Measurements from ENCODE around the gene SLC28A3.

The SLC28A3 gene

DNA sequence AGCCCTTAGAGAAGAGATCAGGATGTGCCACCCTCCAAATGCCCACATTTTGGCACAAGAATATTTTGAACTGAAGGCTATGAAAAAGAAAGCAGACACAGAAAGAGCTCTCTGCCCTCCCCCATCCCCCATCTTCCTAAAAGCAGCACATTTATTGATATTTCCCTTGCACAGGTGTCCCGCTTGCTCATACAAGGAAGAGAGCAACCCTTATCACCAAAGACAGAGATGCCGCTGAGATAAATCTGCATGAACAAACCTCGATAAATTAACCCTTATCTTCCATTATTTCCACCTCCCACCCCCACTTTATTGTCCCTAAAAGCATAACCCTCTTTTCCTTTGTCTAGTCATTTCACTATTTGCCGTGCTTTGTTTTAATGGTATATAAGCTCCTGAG is 1.8 kb downstream of the SLC28A3 start:
- DNase-seq: no peak

DNA sequence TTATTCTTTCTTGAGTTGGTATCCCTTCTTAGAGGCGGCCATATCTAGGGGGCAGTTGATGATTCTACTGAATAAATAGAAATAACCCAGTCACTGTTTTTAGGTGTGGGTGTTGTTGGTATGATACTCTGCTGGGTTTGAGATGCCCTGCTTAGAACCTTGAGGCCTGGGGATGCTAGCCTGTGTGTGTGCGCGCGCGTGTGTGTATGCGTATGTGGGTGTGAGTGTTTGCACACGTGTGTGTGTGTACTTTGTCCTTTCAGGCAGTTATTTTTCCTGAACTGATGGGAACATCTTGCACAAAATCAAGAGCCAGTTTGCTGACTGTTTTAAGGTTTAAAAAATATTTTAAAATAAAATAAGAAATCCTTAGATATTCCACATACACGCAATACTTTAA is 3.3 kb downstream of the SLC28A3 start:
- DNase-seq: no peak

DNA sequence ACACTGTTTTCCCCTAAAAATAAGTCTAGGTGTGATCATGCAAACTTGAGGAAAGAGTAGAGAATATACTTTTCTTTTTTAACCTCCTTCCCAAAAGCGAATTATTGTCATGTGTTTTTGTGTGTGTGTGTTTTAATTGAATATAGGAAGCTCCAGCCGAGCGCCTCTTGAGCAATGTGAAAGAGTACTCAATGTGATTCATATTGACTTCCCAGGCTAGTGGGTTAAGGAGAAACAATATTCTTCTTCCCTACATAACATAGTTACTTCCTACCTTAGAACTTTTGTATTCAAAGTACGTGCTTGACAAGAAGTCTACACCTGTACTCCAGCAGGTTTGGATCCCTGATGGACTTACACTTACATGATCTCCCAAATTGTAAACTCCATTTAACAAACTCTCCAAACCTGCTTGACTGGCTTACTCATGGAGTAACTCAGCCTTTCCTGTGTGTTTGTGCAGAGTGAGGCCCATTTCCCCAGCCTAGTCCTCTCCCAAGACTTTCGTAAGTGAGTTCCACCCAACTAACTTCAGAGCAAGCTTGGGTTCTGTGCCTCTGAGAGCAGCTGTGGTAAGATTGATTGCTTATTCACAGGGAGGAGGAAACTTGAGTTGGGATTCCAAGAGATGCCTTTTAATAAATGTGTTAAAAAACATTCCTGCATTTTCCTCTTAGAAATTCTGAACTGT is 9.3 kb downstream of the SLC28A3 start:
- DNase-seq: no peak

DNA sequence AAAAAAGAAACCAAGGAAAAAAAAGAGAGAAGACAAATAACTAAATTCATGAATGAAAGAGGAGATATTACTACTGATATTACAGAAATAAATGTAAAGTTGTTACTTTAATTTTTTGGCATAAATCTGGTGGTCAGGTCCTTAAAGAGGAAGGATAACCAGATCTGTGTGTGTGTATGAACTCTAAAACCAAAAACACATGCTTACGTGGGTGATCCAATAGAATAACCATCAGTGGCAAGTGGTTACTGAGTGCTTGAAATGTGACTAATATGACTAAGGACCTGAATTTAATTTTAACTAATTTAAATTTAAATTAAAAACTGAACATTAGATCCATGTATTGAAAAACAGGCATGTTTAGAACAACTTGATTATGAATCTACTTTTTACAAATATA is 10.3 kb downstream of the SLC28A3 start:
- DNase-seq: no peak

DNA sequence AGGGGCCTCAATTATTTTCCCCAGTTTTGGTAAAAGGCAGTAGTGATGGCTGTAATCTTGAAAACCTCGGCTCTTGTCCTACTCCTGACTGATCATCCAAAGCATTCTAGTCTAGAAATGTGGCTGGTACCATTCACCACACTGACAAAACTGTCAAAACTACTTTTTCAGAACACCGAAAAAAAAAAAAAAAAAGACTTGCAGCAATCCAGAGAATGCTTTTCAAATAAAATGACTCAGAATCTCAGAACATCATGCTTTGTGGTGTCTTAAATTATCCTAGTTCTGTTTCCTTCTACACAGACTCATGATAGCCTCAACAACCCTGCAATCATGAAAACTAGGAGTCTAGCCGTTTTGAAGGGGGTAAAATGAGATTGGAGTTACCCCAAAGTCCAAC is 13.4 kb downstream of the SLC28A3 start:
- DNase-seq: no peak

DNA sequence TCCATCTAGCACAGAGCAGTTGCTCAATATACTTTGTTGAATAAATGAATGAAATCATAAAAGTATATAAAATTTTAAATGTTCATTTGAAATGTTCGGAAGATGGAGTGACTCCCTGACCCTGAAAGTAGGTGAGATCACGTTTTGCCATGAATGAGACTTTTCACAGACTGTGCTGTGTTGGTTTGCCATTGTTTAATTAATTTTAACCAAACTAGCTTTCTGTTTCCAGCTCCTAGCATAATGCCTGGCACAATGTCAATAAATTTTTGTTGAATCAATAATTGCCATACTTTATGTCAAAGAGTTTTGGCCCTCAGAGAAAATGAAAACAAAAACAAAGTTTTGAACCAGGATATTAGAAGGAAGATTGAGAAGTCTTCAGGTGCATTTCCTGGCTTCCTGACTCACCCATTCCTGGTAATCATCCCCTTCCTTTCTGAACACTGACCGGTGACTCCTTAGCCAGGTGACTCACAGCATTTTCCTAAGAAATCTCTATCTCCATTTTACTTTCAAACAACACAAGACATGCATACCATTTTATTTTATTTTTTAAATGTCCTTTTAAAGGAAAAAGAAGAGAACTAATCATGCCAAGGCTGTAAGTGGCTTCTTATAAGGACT is 15.1 kb downstream of the SLC28A3 start:
- DNase-seq: no peak

DNA sequence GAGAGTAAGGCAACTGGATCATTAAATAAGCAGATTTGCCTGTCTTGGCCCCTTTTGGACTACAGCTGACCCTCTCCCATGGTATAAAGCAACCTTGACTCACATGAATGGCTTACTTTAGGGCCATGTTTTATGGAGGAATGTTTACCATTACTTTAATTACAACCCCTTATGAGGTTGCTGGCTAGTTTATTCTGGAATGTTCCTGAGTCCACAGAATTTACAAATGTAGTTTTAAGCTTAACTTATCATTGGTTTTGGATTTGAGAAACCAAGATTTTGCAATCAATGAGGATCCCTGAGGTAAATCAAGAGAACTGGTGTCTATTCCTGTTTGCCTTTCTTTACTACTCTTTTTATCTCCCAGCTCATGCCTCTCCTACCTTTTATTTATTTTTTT is 15.7 kb downstream of the SLC28A3 start:
- no peak for DNase-seq

DNA sequence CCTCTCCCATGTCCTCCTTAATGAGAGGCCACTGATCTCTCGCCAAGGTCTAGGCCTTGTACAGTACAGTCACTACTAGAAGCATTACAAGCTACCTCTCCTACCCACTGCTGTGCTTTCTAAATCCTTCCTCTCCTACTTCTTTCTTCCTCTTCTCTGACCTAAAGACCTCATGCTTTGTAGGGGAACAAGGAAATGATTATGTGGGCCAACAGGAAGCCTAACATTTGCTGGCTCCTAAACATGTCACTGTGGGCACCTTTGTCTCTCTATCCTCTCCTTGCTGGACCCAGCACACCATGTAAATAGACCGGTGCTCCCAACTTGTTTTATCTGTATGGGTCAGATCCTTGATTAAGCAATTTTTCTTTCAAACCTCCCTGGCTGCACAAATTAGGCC is 16.7 kb downstream of the SLC28A3 start:
- DNase-seq: no peak

DNA sequence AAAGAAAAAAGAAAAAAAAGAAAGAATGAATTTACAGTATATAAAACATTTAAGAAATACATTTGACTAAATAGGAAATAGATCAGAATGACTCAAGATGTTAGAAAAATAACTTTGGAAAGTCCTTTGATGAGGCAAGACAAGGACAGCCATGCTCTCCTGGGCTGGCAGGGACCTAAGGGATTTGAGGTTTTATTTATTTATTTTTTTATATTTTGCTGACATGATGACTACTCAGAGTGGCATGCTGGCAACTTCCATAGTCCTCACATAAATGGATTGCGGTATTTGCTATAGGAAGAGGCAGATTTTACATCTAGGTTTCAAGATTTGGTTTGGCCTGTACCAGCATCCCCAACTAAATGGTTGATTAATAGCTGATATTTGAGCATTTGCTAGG is 17.7 kb downstream of the SLC28A3 start:
- no peak for DNase-seq

DNA sequence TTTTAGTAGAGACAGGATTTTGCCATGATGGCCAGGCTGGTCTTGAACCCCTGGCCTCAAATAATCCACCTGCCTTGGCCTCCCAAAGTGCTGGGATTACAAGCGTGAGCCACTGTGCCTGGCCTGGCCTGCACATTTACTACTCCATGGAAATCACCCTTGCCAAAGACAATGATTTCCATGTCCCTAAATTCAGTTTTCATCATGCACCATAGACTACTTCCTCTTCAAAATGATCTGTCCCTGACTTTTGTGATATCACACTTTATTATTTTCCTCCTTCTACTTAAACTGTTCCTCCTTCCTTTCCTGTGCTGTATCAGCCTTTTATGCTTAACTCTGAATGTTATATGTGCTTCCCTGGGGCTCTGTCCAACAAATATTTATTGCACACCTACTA is 20.3 kb downstream of the SLC28A3 start:
- no peak for DNase-seq

DNA sequence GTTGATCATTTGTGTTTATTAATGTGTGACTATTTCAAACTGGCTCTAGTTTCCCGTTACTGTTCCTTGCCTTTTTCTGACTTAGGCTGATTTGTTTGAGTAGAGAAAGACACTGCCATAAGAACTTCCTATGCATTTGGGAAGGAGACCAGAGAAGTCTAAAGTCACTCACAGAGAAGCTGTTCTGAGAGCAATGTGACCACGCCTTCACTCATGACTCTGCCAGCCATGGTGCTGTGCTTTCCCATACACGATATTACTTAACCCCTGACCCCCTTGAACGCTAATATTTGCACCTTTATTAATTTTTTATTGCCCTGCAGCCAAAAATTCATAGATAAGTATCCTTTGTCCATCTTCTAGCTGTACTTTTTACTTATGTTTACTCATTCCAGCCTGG is 20.9 kb downstream of the SLC28A3 start:
- DNase-seq: no peak

DNA sequence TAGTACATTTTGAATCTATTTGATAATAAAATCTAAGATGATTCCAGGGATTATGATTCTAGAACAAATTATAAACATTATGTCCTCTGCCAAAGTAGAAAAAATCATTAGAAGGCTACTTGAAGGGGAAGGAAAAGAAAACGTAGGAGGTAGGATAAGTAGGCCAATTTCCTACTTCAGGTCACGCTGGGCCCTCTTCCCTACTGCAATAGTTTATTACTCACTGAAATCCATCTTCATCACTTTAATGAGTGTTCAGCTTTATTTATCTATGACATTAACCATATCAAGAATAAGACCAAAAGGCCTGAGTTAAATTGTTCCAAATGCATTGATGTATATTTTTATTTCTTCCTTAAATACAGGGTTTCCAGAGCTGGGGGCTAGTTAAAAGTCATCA is 21.6 kb downstream of the SLC28A3 start:
- DNase-seq: no peak

DNA sequence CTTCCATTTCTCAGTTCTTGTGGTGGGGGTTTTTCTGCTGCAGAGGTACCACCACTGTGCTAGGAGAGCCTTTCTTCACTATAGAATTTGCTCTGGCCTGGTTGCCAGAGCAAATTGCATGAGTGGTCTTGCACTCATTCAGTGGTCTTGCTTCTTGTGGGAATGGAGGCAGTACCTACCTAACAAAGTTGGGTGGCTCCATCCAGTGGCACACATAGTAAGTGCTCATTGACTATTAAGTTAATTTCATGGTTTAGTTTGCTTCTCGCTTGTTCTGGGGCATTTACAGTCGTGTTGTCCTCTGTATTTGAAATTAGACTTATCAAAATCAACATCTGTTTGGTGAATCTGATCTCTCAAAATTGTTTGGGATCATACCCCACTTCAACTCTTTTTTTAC is 23.0 kb downstream of the SLC28A3 start:
- peak; percentile 12 for DNase-seq

DNA sequence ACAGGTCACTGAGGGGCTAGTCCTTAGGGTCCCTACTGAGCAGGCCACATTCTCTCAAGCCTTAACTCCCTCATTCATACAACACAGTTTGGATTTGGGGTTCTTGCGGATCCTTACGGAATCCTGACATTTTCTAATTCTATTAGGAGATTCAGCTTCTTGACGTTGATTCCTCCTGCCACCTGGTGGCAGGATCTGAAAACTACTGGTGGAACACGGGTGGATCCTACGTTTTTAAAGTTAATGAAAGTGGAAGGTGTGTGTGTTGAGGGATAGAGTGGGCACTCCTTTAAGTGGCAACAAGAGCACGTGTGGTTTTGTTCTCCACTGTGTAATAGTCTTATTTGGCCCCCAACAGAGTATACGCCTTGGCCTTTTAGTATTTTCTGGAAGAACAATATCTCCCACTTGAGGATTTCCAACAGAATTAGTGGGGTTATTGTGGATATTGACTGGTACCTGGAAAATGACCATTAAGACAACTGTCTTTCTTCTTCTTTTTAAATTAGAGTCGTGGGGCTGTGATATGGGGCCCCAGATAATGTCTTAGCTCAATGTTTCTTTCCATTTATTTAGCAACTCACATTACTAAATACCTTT is 25.2 kb downstream of the SLC28A3 start:
- peak; percentile 75 for DNase-seq

DNA sequence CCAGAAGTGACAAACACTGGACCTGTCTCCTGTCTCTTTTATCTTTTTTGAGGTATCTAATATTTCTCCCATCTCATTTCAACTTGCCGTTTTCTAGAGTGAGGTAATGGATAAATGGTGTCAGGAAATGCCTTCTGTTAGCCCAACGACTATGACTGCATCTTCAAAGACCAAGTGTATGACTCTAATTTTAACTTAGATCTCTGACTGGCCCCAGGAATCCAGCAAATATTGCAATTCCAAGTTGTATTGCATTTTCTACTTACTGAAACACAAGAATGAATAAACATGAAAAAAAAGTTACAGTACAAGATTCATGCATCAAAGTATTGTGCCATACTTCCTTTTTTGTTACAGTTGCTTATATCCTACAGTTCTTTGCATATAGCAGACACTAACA is 26.3 kb downstream of the SLC28A3 start:
- DNase-seq: no peak

DNA sequence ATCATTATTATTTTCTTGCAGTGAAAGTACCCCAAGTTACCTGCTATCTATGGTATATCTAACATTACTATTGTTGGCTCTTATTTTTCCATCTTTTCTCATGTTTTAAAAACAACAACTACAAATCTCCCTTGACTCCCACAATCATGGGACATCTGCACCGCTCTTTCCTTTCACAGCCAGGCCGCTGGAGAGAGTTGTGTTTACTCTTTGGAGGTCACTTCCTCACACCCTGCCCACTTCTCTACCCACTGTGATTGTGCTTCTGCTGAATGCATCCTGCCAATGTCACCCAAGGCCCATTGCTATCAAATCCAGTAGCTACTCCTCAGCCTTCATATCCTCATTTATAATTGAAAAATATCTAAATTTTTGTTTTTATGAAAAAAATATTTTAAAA is 29.7 kb downstream of the SLC28A3 start:
- no peak for DNase-seq

DNA sequence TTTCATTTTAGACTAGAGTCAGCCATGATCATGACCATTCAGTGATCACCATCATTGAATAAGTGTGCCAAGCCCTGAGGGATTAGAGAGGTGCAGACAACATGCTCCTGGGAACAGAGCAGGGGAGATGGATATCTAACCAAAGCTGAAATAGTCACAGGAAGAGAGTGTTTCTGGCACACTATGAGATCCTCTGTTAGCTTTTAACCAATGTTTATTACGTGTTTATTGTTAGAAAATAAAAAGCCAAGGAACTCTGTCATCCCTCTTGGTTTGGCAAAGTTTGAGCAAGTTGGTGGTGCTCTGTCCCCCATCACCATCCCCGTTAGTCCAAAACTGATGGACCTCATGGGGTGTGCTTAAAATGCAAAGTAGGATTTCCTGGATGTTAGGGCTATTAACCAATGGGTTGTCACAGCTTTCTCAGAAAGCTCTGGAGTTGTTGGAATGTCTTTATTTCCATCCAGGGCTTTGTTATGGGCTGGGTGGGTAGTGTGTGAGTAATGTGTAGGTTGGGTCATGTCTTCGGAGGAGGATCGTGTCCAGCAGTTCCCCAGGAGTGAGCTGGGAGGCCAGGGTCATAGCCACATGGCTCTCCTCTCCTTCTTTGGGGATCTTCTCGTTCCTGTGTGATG is 34.9 kb downstream of the SLC28A3 start:
- no peak for DNase-seq

DNA sequence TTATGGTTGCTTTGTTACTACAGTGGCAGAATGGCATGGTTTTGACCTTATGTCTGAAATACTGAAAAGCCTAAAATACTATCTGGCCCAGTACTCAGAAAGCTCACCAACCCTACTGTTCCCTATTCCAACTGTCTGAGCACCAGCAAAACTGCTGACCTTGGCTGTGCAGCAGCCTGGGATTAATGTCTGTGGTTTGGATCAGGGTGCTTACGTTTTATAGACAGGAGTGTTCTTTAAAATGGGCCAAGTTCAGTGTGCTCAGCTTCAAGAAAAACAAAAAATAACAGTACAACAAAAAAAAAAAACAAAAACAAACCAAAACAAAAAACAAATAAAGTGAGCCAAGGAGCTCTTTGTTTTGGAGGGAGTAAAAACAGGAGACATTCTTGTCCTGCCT is 36.4 kb downstream of the SLC28A3 start:
- DNase-seq: no peak

DNA sequence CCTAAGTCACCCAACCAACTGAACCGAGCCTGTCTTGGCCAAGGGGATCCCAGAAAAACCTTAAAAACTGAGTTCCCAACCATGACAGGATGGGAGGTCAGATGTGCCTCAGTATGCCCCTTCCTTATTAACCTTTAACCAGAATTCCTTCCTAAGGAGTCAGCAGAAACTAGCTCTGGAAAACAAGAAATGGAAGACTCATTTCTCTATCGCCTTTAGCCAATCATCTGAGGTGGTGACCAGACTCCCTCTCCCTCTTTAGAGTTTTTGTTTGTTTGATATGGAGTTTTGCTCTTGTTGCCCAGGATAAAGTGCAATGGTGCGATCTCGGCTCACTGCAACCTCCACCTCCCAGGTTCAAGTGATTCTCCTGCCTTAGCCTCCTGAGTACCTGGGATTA is 37.5 kb downstream of the SLC28A3 start:
- DNase-seq: no peak

DNA sequence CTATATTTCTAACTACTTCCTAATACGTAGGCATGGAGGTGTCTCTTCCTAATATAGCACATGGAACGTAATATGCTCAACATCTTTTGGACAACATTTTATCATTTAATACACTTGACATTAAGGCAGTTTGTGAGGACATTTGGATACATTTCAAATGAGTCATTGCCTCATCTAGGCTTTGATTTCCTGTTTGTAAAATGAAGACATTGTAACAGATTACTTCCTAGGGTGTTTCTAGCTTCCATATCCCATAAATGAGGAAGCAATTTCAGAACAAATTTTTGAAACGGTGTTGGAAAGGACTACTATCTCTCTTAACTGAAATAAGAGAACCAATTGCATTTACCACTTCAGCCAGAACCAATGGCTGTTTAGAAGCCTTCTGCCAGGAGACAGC is 38.7 kb downstream of the SLC28A3 start:
- no peak for DNase-seq

DNA sequence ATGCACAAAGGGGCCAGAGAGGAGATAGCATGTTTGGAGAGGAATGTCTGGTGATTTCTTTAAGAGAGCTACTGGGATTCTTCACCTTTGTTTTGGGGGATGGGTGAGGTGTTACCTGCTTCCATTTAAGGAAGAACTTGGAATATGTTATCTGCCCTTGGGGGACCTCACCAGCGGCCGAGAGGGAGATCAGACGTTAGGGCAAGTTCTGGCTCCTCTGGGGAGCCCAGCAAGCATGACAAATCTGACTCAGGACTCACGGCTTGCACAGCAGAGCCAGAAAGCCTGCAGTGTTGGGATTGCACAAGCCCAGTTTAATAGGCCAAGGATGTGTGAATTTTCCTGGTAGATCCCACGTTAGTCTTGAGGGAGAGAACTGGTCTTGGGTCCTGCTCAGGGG is 40.3 kb downstream of the SLC28A3 start:
- DNase-seq: no peak

DNA sequence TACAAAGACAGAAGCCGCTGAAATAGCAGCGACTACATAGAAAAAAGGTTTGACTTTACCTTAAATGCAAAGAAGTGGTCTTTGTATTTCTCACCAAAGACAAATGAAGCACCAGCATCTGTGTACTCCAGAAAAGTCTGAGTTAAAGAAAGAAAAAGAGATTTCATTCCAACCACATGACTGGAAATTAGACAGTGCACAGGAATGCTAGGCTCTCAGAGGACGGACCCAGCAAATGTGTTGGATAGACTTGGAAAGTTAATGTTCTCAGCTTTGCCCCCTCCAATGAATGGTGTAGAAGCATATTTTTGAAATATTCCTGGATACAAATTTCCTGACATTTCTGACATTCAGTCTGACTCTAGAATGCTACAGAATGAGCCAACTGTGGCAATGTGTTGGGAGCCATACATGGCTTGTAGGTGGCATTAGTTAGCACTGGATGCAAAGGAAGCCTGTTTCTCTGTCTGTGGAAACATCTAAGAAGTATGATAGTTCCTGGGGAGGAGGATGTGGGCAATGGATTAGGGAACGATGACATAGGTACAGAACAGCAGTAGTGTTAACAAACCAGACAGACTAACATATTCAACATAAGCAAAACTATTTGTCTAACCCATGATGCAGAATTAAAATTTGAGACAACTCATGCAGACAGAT is 43.3 kb downstream of the SLC28A3 start:
- DNase-seq: no peak

DNA sequence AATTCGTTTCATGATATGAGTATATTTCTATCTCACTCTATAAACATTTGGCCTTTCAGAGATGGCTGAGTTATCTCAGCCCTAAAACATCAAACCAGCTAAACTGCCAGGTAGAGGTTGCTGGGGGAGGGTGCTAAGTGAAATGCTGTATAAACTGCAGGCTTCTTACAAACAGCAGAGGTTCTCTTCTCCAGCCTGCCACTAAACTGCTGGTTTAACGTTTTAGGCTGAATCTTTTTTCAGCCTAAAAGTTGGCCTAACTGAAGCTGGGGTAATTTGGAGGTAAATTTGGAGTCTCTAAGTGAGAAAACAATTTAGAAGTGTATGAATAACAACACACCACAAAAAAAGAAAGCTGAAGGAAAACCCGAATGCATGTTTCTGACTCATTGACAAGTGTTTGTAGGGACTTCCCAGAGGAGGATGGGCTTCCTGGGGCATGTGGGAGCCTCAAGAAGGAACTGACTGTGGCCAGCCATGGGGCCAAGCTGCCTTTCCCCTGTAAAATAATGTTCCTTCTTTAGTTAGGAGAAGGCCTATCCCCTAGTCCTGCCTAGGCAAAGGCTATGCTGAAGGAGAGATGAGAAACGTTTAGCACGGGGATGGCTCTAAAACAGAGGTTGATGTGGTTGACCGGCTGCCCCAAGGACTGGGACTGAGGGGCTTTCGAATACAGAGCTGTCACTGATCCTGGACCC is 44.3 kb downstream of the SLC28A3 start:
- DNase-seq: no peak

Measured in NCI-H82 (cell line).